Endometrial microvascular endothelial cells (primary cell): Measurements from ENCODE around the gene SFTPD. TPM values are rescaled to one million over a fixed set of nuclear protein-coding genes. Genes with fewer than 3 reads are reported as not detected.
"Not testable (repeated sequence)": the region's sequence is repeated elsewhere in the genome, so short reads cannot be mapped to it uniquely, and the experiment has no call there.

Experiments
- in situ Hi-C: cut with HindIII; loops from 2 replicates; pipeline ENCODE4 v1.10.0; 2017; ENCODE audit warnings: low sequenced_read_pairs, low pct_unique_long_range_greater_than_20kb; ENCODE audit errors: inconsistent ontology term
- total RNA-seq: library from RNA; depleted of rRNA; stranded (reverse); fragments of >200 nt; gene quantifications from one replicate; pipeline ENCODE4 v1.2.3, GENCODE V29; 2015; ENCODE audit errors: inconsistent ontology term

Gene SFTPD
- total RNA-seq = not detected

DNA sequence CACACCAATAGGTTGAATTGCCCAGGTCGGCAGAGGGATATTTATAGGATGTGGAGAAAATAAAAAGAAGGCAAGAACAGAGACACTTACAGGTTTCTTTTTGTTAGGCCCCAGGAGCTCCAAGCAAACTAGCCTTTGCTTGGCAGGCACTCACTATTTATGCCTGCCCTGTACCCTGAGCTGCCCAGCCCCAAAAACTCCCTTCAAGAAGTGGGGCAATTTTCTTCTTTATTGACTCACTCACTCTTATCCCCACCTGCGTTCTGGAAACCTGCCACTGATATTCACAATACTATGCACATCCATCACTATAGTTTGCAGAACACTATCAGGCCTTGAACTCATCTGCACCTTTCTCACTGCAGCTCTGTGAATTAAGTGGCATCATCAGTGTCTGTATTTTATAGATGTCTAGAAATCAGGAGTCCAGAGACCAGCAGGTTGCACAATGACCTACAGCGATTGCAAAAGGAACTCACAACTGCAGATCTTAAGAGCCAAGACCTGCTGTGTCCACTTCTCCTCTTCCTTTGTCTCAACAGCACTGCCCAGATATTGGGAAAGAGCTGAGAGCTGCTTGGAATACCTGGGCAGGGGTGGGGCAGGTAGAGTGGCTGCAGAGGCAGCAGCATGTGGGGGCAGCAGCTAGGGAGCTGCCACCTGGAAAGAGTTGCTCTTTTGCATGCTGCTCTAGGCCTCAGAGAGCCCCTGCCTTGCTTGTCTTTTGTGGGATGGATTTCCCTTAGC lies at the start of gene SFTPD:
SFTPD (minus strand) TSS at position 130 of the 747 bp plus-strand sequence. CDS start 2,446 bp downstream, outside the sequence.
- in situ Hi-C loops = no loop called here

DNA sequence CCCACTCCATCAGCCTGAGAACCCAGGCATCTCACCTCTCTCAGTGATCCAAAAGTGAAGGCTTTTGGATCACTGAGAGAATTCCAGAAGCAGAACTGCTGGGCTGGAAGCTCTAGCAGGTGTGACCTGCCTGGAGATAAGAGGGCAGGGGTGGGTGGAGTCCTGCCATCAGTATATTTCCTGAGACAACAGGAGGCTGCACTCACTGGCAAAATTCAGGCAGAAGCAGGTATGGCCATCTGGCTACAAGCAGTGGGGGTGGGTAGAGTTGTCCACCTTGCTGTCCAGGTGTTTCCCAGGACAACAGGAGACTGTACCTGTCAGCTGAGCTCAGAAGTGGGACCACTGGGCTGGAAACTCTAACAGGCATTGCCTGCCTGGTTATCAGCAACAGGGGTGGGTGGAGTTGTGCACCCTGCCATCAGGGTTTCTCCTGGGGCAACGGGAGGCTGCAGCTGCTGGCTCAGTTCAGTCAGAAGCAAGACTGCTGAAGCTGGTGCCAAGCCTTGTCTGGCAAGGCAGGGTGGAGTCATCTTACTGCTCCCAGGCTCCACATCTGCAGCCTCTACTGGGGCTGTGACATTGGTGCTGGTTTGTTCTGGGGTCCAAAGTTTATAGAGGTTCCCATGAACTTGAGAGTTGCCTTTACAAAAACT lies 47.2 kb upstream of the SFTPD start:
- in situ Hi-C loops = no loop called here

DNA sequence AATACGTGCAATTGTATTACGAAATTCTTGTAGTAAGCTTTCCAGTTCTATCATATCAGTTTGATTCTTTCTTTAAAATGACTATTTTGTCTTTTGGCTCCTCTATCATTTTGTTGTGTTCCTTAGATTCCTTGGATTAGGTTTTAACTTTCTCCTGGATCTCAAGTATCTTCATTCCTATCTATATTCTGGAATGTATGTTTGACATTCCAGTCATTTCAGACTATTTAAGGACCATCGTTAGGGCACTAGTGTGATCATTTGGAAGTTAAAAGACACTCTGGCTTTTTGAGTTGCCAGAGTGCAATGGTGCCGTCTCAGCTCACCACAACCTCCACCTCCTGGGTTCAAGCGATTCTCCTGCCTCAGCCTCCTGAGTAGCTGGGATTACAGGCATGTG lies 45.7 kb upstream of the SFTPD start:
- in situ Hi-C loops = no loop called here

GRCh38 chr10:79988199-79988598 lies 39.3 kb upstream of the SFTPD start:
- in situ Hi-C loops = not testable (repeated sequence)

GRCh38 chr10:79986661-79987060 lies 37.8 kb upstream of the SFTPD start:
- in situ Hi-C loops = not testable (repeated sequence)

DNA sequence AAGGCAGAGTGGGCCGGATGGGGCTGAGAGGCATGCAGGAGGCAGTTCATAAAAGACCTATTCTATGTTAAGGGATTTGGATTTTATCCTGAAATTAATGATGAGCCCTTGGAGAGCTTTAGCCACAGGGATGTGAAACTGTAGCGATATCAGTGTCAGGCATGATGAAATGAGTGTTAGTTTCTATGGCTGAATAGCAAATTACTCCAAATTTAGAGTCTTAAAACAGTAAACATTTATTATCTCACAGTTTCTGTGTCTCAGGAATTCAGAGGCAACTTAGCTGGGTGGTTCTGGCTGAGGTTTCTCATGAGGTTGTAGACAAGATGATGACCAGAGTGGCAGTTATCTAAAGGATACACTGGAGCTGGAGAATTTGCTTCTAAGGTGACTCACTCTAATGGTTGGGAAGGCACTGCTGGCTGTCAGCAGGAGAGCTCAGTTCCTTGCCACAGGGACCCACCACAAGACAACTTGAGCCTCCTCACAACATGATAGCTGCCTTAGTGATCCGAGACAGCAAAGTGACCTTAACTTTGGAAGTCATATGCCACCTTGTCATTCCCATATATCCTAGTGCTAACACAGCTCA lies 36.7 kb upstream of the SFTPD start:
- in situ Hi-C loops = no loop called here

DNA sequence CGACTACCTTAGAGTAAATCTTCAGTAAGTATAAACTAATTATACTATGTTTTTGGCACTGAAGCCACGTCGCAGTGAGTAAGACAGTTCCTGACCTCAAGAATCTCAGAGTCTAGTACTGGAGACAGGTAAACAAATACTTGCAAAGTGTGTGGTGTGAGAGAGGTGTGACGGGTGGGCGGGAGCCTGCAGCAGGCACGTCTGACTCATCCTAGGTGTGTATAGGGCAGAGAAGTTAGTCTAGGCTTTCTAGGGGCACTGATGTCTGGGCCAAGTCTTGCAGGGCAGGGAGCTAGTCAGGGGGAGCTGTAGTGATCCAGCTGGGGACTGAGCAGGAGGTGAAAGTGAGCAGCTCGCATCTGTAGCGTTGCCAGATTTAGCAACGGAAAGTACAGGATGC lies 35.9 kb upstream of the SFTPD start:
- in situ Hi-C loops = no loop called here

GRCh38 chr10:79983286-79983909 lies 34.5 kb upstream of the SFTPD start:
- in situ Hi-C loops = no loop called here

DNA sequence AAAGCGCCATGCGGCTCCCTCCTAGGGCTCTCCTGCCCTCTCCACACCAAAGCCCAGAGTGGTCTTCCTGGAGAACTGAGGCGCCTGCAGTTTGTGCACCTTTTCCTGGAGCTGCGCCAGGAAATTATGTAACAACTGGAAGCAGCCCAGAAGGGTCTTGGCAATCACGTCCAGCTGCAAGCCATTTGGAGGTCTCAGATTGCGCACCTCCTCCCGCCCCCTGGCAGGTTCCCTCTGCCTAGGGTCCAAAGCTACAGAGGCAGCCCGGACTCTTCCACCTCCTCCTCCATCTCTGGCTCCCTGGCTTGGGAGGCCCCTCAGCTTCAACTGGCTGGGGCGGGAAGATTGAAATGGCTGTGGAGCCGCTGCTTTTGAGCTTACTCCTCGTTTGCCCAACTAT lies 34.0 kb upstream of the SFTPD start:
- in situ Hi-C loops = no loop called here

- in situ Hi-C loops = no loop called here
These were observed 33.5 kb upstream of the SFTPD start for GRCh38 chr10:79982362-79982800.

DNA sequence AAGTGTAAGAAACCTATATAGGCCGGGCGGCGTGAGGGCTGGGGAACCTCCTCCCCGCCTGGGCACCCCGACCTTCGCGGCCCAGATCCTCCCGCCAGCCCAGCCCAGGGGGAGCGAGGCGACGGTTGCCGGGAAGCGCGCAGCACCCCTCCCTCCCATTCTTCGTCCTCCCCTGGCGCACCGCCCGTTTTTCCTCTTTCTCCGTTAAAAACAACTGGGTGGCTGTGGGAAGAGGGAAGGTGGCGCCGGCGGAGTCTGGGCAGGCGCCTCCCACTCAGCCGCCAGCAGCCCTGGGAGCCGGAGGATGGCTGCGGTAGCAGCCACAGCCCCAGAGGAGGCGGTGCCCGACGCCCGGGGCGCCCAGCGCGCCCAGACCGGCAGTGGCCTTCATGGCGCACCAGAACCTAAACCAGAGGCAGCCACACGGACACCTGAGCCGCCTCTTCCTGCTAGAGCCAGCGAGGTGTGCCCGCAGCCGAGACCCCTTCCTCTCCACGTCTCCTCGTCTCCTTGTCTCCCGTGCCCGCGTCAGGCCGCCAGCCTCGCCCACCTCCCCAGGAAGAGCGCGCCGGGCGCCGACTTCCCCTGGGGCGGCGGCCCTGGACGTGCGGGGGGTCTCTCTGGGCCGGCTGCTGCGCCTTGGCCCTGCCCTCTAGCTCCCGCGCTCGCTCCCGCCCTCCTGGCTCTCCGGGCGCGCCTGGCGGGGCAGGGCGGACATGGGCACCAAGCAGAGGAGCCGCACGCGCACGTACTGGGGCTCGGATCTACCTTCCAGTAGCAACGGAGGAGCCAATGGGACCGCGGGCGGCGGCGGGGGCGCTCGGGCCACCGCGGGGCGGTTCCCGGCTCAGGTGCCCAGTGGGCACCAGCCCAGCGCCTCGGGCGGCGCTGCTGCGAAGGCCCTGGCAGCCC lies 32.8 kb upstream of the SFTPD start:
- in situ Hi-C loops = no loop called here

DNA sequence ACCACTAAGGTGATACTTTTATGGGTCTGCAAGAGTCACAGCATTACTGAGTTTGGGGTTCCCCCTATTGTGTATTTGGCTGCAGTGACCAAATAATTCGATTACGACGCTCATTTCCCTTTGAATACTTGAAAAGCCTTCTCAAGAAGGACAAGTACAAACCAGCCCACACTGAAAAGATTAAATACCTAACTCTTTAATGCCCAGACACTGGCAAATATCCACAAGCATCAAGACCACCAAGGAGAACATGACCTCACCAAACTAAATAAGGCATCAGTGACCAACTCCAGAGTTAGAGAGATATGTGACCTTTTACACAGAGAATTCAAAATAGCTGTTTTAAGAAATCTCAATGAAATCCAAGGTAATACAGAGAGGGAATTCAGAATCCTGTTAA lies 31.8 kb upstream of the SFTPD start:
- in situ Hi-C loops = no loop called here

DNA sequence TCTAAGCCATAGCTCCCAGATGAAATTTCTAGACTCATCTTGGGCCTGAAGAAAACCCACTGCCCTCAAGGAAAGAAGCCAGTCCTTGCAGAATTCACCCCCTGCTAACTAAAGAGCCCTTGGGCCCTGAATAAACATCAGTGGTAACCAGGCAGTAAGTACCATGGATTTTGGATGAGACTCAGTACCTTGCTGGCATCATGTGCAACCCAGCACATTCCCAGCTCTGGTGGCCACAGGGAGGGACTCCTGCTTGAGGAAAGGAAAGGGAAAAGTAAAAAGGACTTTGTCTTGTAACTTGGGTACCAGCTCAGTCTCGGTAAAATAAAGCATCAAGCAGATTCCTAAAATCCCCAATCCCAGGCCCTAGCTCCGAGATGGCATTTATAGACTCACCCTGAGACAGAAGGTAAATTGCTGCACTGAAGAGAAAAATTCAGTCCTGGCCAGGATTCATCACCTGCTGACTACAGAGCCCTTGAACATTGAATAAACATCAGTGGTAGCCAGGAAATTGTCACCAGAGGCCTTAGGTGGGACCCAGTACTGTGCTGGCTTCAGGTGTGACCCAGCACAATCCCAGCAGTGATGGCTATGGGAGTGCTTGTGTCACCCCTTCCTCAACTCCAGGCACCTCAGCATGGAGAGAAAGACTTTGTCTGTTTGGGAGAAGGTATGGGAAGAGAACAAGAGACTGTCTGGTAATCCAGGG lies 31.2 kb upstream of the SFTPD start:
- in situ Hi-C loops = no loop called here

GRCh38 chr10:79979310-79979975 lies 30.5 kb upstream of the SFTPD start:
- in situ Hi-C loops = no loop called here

- in situ Hi-C loops = no loop called here
These were observed 28.1 kb upstream of the SFTPD start for GRCh38 chr10:79976999-79977398.

GRCh38 chr10:79970062-79970461 lies 21.2 kb upstream of the SFTPD start:
- in situ Hi-C loops = no loop called here

GRCh38 chr10:79947787-79948424 lies 999 bp downstream of the SFTPD start:
- in situ Hi-C loops = no loop called here
